DOHH2 (cell line): ENCODE data around the gene PSMD8.

Experiments
- H3F3A ChIP-seq: fragments of 200-600 bp; sonication (generic), shearing (Covaris generic); 2 replicates; pipeline ENCODE4 v1.6.0; 2016; ENCODE audit warnings: antibody characterized with exemption, mild to moderate bottlenecking; ENCODE audit not compliant: control insufficient read depth, insufficient read depth
- H3K27ac ChIP-seq: fragments of 200-600 bp; sonication (generic); 2 replicates; pipeline ENCODE4 v1.5.1; 2014; ENCODE audit warnings: low read depth, mild to moderate bottlenecking, low read length, moderate library complexity
- H3K27me3 ChIP-seq: fragments of 200-600 bp; sonication (generic); 2 replicates; pipeline ENCODE4 v1.6.1; 2014; ENCODE audit warnings: mild to moderate bottlenecking, low read length, mixed read lengths; ENCODE audit not compliant: control insufficient read depth
- H3K36me3 ChIP-seq: fragments of 200-600 bp; sonication (generic); 2 replicates; pipeline ENCODE4 v1.6.1; 2014; ENCODE audit warnings: mild to moderate bottlenecking, low read length, moderate library complexity, mixed read lengths; ENCODE audit not compliant: control insufficient read depth
- H3K4me1 ChIP-seq: fragments of 200-600 bp; sonication (generic); 2 replicates; pipeline ENCODE4 v1.6.1; 2014; ENCODE audit warnings: mild to moderate bottlenecking, low read length, mixed read lengths; ENCODE audit not compliant: control insufficient read depth
- H3K4me2 ChIP-seq: fragments of 200-600 bp; sonication (generic); 2 replicates; pipeline ENCODE4 v1.6.0; 2014; ENCODE audit warnings: mild to moderate bottlenecking, low read length, moderate library complexity
- H3K4me3 ChIP-seq: fragments of 200-600 bp; sonication (generic); 2 replicates; pipeline ENCODE4 v1.5.1; 2014; ENCODE audit warnings: mild to moderate bottlenecking, low read length, mixed read lengths
- H3K79me2 ChIP-seq: fragments of 200-600 bp; sonication (generic); 2 replicates; pipeline ENCODE4 v1.6.1; 2014; ENCODE audit warnings: mild to moderate bottlenecking, low read length, mixed read lengths; ENCODE audit not compliant: control insufficient read depth
- H3K9me2 ChIP-seq: fragments of 200-600 bp; sonication (generic); replicated peaks from 2 replicates; pipeline ENCODE4 v1.6.1; 2014; ENCODE audit warnings: mild to moderate bottlenecking, low read length, mixed read lengths; ENCODE audit not compliant: control insufficient read depth
- H3K9me3 ChIP-seq: fragments of 200-600 bp; sonication (generic); 2 replicates; pipeline ENCODE4 v1.6.1; 2014; ENCODE audit warnings: antibody characterized with exemption, low read length, mixed read lengths; ENCODE audit not compliant: control insufficient read depth, insufficient read depth
- H4K20me1 ChIP-seq: fragments of 200-600 bp; sonication (generic); 2 replicates; pipeline ENCODE4 v1.6.0; 2014; ENCODE audit warnings: low read depth, mild to moderate bottlenecking, antibody characterized with exemption, low read length, moderate library complexity; ENCODE audit not compliant: control insufficient read depth, insufficient read depth
- EZH2phosphoT487 ChIP-seq: fragments of 200-600 bp; sonication (generic); IDR thresholded peaks from 2 replicates; pipeline ENCODE4 v1.6.1; 2017; ENCODE audit warnings: borderline replicate concordance, mild to moderate bottlenecking, antibody characterized with exemption, low read length, moderate library complexity, mixed read lengths
- TF ChIP-seq, protein P1 (sequence below): fragments of 200-600 bp; sonication (generic); IDR thresholded peaks from one replicate; pipeline ENCODE4 v1.5.1; 2014; ENCODE audit warnings: antibody characterized with exemption, mild to moderate bottlenecking, low read depth, low read length; ENCODE audit not compliant: poor library complexity, severe bottlenecking

PSMD8 gene

DNA sequence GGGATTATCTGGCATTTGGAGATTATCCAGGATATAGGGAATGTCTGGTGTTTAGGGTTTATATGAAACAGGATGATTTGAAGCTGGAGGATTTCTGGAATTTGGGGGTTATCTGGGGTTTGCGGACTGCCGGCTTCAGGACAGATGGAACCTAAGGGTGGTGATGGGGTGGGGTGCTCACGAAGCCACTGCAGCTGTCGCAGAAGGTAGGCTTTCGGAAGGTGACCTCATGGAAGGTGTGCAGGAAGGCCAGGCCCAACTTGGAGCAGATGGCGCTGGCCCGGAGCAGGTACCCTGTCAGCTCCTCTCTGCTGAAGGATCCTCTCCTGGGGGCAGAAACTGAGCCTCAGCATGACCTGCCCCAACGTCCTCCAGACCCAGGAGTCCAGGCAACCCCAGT, 38.1 kb downstream of the PSMD8 start:
- TF ChIP-seq EZH2phosphoT487, result no peak
- TF ChIP-seq, protein P1, sequence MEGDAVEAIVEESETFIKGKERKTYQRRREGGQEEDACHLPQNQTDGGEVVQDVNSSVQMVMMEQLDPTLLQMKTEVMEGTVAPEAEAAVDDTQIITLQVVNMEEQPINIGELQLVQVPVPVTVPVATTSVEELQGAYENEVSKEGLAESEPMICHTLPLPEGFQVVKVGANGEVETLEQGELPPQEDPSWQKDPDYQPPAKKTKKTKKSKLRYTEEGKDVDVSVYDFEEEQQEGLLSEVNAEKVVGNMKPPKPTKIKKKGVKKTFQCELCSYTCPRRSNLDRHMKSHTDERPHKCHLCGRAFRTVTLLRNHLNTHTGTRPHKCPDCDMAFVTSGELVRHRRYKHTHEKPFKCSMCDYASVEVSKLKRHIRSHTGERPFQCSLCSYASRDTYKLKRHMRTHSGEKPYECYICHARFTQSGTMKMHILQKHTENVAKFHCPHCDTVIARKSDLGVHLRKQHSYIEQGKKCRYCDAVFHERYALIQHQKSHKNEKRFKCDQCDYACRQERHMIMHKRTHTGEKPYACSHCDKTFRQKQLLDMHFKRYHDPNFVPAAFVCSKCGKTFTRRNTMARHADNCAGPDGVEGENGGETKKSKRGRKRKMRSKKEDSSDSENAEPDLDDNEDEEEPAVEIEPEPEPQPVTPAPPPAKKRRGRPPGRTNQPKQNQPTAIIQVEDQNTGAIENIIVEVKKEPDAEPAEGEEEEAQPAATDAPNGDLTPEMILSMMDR, result no peak
- Histone ChIP-seq H4K20me1 (0 out of 2 replicates have a peak, but pooled peaks cover 2% of the 10 kb centered on the region), H3K9me3 (no peaks in the 10 kb centered on the region), H3K9me2 (no peaks in the 10 kb centered on the region), H3K27me3 (no peaks in the 10 kb centered on the region), H3K4me3 (no peak overlapping the region), H3K4me1 (peaks cover 5% of the 10 kb centered on the region), H3K36me3 (no peaks in the 10 kb centered on the region), H3K27ac (no peak overlapping the region), H3K79me2 (no peaks in the 10 kb centered on the region), H3K4me2 (no peak overlapping the region), H3F3A (no peaks in the 10 kb centered on the region)

DNA sequence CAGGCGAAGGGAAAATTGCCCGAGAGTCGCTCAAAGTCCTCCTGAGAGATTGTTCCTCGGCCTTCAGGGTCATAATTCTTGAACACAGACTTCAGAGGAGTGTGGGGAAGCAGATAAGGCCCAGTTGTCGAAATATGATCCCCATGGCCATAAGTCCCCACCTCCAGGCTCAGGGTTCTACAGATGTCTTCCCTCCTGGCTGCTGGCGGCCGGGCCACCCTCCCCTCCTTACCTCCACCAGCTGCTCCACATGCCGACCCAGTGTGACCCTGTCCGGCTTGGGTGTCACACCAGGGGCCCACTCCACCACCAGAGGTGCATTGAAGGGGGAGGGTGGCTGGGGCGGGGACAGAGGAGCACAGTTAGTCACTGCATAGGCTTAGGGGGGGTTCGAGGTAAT, 38.6 kb downstream of the PSMD8 start:
- no peaks in the 10 kb centered on the region for H3K27me3 ChIP-seq
- no peak overlapping the region for H3K4me3 ChIP-seq
- H3K4me2 ChIP-seq, result no peak overlapping the region
- no peaks in the 10 kb centered on the region for H3F3A ChIP-seq
- H4K20me1 ChIP-seq, result 0 out of 2 replicates have a peak, but pooled peaks cover 2% of the 10 kb centered on the region
- H3K79me2 ChIP-seq, result no peaks in the 10 kb centered on the region
- H3K4me1 ChIP-seq, result peaks cover 9% of the 10 kb centered on the region
- H3K9me2 ChIP-seq, result no peaks in the 10 kb centered on the region
- H3K36me3 ChIP-seq, result no peaks in the 10 kb centered on the region
- TF ChIP-seq, protein P1, result no peak
- no peak for TF ChIP-seq EZH2phosphoT487
- no peak overlapping the region for H3K27ac ChIP-seq
- no peaks in the 10 kb centered on the region for H3K9me3 ChIP-seq

DNA sequence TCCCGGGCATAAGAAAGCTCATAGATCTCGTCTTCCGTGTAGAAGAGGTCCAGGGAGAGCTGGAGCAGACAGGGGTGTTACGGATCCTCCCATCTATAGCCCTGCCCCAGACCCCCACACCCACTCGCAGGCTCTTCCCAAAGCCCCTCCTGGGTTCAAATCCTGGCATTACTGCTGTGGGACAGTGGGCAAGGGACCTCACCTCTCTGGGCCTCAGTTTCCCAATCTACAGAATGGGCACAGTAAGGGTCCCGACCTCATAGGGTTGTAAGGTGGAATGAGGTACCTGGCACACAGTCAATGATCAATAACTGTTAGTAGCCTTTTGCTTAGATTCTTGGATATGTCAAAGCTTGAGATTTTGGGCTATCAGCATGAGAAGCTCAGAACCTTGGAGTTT, 39.0 kb downstream of the PSMD8 start:
- Histone ChIP-seq H4K20me1 (0 out of 2 replicates have a peak, but pooled peaks cover 2% of the 10 kb centered on the region), H3K9me3 (no peaks in the 10 kb centered on the region), H3K4me2 (no peak overlapping the region), H3K27me3 (no peaks in the 10 kb centered on the region), H3K27ac (no peak overlapping the region), H3K36me3 (no peaks in the 10 kb centered on the region), H3K79me2 (no peaks in the 10 kb centered on the region), H3F3A (no peaks in the 10 kb centered on the region), H3K9me2 (no peaks in the 10 kb centered on the region), H3K4me3 (no peak overlapping the region), H3K4me1 (peaks cover 14% of the 10 kb centered on the region)
- no peak for TF ChIP-seq EZH2phosphoT487
- TF ChIP-seq, protein P1, result no peak
